ENCODE measurements around the gene SHISA9.

Gene SHISA9

DNA sequence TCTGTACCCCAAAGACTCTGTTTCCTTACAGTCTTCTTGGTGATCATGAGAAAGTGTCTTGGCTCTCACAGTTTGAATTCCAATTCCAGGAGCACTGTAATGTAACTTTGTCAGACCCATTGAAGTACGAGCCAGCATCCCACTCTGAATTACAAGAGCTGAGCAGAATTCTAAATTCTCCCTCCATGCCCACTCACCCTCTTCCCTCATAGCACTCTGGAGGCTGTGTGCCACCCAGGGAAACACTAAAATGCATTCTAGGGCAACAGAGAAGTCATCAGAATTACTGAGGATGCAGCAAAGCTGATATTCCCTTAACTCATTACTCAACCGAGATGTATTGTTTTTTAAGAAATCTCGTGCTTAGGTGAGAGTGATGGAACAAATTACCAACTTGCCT, 154.1 kb downstream of the SHISA9 start:
- Histone ChIP-seq H3K4me1 (ENCODE audit: control insufficient read depth, insufficient read depth, low read depth, low read length) (no peaks in the 10 kb centered on the region), H3K4ac (ENCODE audit: low read depth in 1 of 2, low read length in 2 of 2) (no peak overlapping the region), H3K23ac (ENCODE audit: low read length in 2 of 2) (no peak overlapping the region), H3K14ac (ENCODE audit: low read length in 2 of 2) (no peak overlapping the region), H2BK120ac (ENCODE audit: low read depth, low read length) (no peak overlapping the region), H3K79me1 (replicated peaks; ENCODE audit: low read length, poor library complexity, severe bottlenecking) (no peaks in the 10 kb centered on the region), H2BK12ac (ENCODE audit: low read length in 2 of 2) (no peak overlapping the region), H2AFZ (ENCODE audit: low read depth, low read length) (no peak overlapping the region), H2BK5ac (ENCODE audit: low read depth, low read length, poor library complexity, severe bottlenecking) (no peak overlapping the region), H4K91ac (ENCODE audit: low read length) (no peak overlapping the region), H4K8ac (ENCODE audit: low read length) (no peak overlapping the region), H3K4me2 (ENCODE audit: low read length, poor library complexity, severe bottlenecking) (no peak overlapping the region), H3K4me3 (ENCODE audit: insufficient read depth in 1 of 2, low read depth in 1 of 2, low read length in 2 of 2) (no peak overlapping the region), H3K18ac (ENCODE audit: low read depth in 1 of 2, low read length in 2 of 2) (no peak overlapping the region), H3K36me3 (ENCODE audit: control insufficient read depth in 1 of 2, insufficient read depth in 2 of 2, low read depth in 1 of 2, low read length in 2 of 2) (no peaks in the 10 kb centered on the region), H2AK5ac (ENCODE audit: low read length, severe bottlenecking) (no peak overlapping the region), H3K9ac (ENCODE audit: low read length) (no peak overlapping the region), H3K27me3 (ENCODE audit: control insufficient read depth in 1 of 2, insufficient read depth in 1 of 2, low read length in 2 of 2) (no peaks in the 10 kb centered on the region), H2BK15ac (ENCODE audit: low read depth, poor library complexity, severe bottlenecking) (no peak overlapping the region), H3K9me3 (ENCODE audit: control insufficient read depth, low read length) (peaks cover 16% of the 10 kb centered on the region), H3K27ac (ENCODE audit: low read length, poor library complexity, severe bottlenecking) (no peak overlapping the region)
- DNase-seq = no peak
- WGBS = 63% methylated on average over 2 of the region's 3 CpGs

GRCh38 chr16:13056607-13057006, 155.2 kb downstream of the SHISA9 start:
- peaks cover 12% of the 10 kb centered on the region for H3K9me3 ChIP-seq (ENCODE audit: control insufficient read depth, low read length)
- DNase-seq = no peak
- no peaks in the 10 kb centered on the region for H3K4me1 ChIP-seq (ENCODE audit: control insufficient read depth, insufficient read depth, low read depth, low read length)
- H3K23ac ChIP-seq (ENCODE audit: low read length in 2 of 2) = no peak overlapping the region
- H4K91ac ChIP-seq (ENCODE audit: low read length) = no peak overlapping the region
- WGBS = 80% methylated on average over 5 of the region's 5 CpGs
- no peaks in the 10 kb centered on the region for H3K36me3 ChIP-seq (ENCODE audit: control insufficient read depth in 1 of 2, insufficient read depth in 2 of 2, low read depth in 1 of 2, low read length in 2 of 2)
- H3K27ac ChIP-seq (ENCODE audit: low read length, poor library complexity, severe bottlenecking) = no peak overlapping the region
- no peak overlapping the region for H2BK5ac ChIP-seq (ENCODE audit: low read depth, low read length, poor library complexity, severe bottlenecking)
- H4K8ac ChIP-seq (ENCODE audit: low read length) = no peak overlapping the region
- H2BK120ac ChIP-seq (ENCODE audit: low read depth, low read length) = no peak overlapping the region
- H3K27me3 ChIP-seq (ENCODE audit: control insufficient read depth in 1 of 2, insufficient read depth in 1 of 2, low read length in 2 of 2) = no peaks in the 10 kb centered on the region
- H2AFZ ChIP-seq (ENCODE audit: low read depth, low read length) = no peak overlapping the region
- H3K9ac ChIP-seq (ENCODE audit: low read length) = no peak overlapping the region
- no peak overlapping the region for H2BK15ac ChIP-seq (ENCODE audit: low read depth, poor library complexity, severe bottlenecking)
- H2AK5ac ChIP-seq (ENCODE audit: low read length, severe bottlenecking) = no peak overlapping the region
- H3K4me3 ChIP-seq (ENCODE audit: insufficient read depth in 1 of 2, low read depth in 1 of 2, low read length in 2 of 2) = no peak overlapping the region
- no peak overlapping the region for H3K4ac ChIP-seq (ENCODE audit: low read depth in 1 of 2, low read length in 2 of 2)
- no peaks in the 10 kb centered on the region for H3K79me1 ChIP-seq (replicated peaks; ENCODE audit: low read length, poor library complexity, severe bottlenecking)
- no peak overlapping the region for H3K4me2 ChIP-seq (ENCODE audit: low read length, poor library complexity, severe bottlenecking)
- H2BK12ac ChIP-seq (ENCODE audit: low read length in 2 of 2) = no peak overlapping the region
- H3K14ac ChIP-seq (ENCODE audit: low read length in 2 of 2) = no peak overlapping the region
- H3K18ac ChIP-seq (ENCODE audit: low read depth in 1 of 2, low read length in 2 of 2) = no peak overlapping the region

DNA sequence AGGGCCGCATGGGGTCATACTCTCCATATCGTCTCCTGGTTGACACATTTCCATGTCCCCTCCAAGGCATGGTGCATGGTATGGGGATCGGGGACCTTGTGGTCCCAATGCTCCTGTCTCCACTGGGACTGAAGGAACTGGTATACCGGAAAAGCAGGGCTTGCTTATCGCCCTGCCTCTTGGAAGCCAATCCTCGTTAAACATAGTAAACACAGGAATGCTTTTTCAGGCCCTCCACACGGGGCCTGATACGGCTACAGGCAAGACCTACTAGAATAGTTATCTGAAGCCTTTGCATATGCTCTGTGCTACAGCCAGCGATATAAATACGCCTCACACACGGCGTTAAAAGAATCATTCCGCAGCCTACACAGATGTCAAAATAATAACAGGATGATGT, 159.5 kb downstream of the SHISA9 start:
- H2BK5ac ChIP-seq (ENCODE audit: low read depth, low read length, poor library complexity, severe bottlenecking) = no peak overlapping the region
- no peak overlapping the region for H4K91ac ChIP-seq (ENCODE audit: low read length)
- H2BK12ac ChIP-seq (ENCODE audit: low read length in 2 of 2) = no peak overlapping the region
- H3K23ac ChIP-seq (ENCODE audit: low read length in 2 of 2) = no peak overlapping the region
- H3K4me2 ChIP-seq (ENCODE audit: low read length, poor library complexity, severe bottlenecking) = no peak overlapping the region
- no peaks in the 10 kb centered on the region for H3K4me1 ChIP-seq (ENCODE audit: control insufficient read depth, insufficient read depth, low read depth, low read length)
- H3K79me1 ChIP-seq (replicated peaks; ENCODE audit: low read length, poor library complexity, severe bottlenecking) = no peaks in the 10 kb centered on the region
- H2BK15ac ChIP-seq (ENCODE audit: low read depth, poor library complexity, severe bottlenecking) = no peak overlapping the region
- DNase-seq = no peak
- no peak overlapping the region for H3K9ac ChIP-seq (ENCODE audit: low read length)
- WGBS = 74% methylated on average over 13 of the region's 13 CpGs
- no peaks in the 10 kb centered on the region for H3K36me3 ChIP-seq (ENCODE audit: control insufficient read depth in 1 of 2, insufficient read depth in 2 of 2, low read depth in 1 of 2, low read length in 2 of 2)
- no peak overlapping the region for H2BK120ac ChIP-seq (ENCODE audit: low read depth, low read length)
- no peak overlapping the region for H3K14ac ChIP-seq (ENCODE audit: low read length in 2 of 2)
- peaks cover 23% of the 10 kb centered on the region for H3K9me3 ChIP-seq (ENCODE audit: control insufficient read depth, low read length)
- H4K8ac ChIP-seq (ENCODE audit: low read length) = no peak overlapping the region
- H3K18ac ChIP-seq (ENCODE audit: low read depth in 1 of 2, low read length in 2 of 2) = no peak overlapping the region
- H2AK5ac ChIP-seq (ENCODE audit: low read length, severe bottlenecking) = no peak overlapping the region
- H3K27me3 ChIP-seq (ENCODE audit: control insufficient read depth in 1 of 2, insufficient read depth in 1 of 2, low read length in 2 of 2) = no peaks in the 10 kb centered on the region
- no peak overlapping the region for H3K4ac ChIP-seq (ENCODE audit: low read depth in 1 of 2, low read length in 2 of 2)
- H3K27ac ChIP-seq (ENCODE audit: low read length, poor library complexity, severe bottlenecking) = no peak overlapping the region
- no peak overlapping the region for H3K4me3 ChIP-seq (ENCODE audit: insufficient read depth in 1 of 2, low read depth in 1 of 2, low read length in 2 of 2)
- H2AFZ ChIP-seq (ENCODE audit: low read depth, low read length) = no peak overlapping the region

GRCh38 chr16:13061691-13062090, 160.3 kb downstream of the SHISA9 start:
- H2AFZ ChIP-seq (ENCODE audit: low read depth, low read length) = no peak overlapping the region
- H2AK5ac ChIP-seq (ENCODE audit: low read length, severe bottlenecking) = no peak overlapping the region
- H3K4ac ChIP-seq (ENCODE audit: low read depth in 1 of 2, low read length in 2 of 2) = no peak overlapping the region
- H3K9ac ChIP-seq (ENCODE audit: low read length) = no peak overlapping the region
- no peak overlapping the region for H3K23ac ChIP-seq (ENCODE audit: low read length in 2 of 2)
- H3K18ac ChIP-seq (ENCODE audit: low read depth in 1 of 2, low read length in 2 of 2) = no peak overlapping the region
- H3K4me2 ChIP-seq (ENCODE audit: low read length, poor library complexity, severe bottlenecking) = no peak overlapping the region
- no peak overlapping the region for H2BK15ac ChIP-seq (ENCODE audit: low read depth, poor library complexity, severe bottlenecking)
- no peak overlapping the region for H3K4me3 ChIP-seq (ENCODE audit: insufficient read depth in 1 of 2, low read depth in 1 of 2, low read length in 2 of 2)
- no peak for DNase-seq
- no peaks in the 10 kb centered on the region for H3K79me1 ChIP-seq (replicated peaks; ENCODE audit: low read length, poor library complexity, severe bottlenecking)
- no peak overlapping the region for H2BK12ac ChIP-seq (ENCODE audit: low read length in 2 of 2)
- no peak overlapping the region for H2BK120ac ChIP-seq (ENCODE audit: low read depth, low read length)
- no peak overlapping the region for H4K91ac ChIP-seq (ENCODE audit: low read length)
- H3K9me3 ChIP-seq (ENCODE audit: control insufficient read depth, low read length) = peaks cover 17% of the 10 kb centered on the region
- no peak overlapping the region for H2BK5ac ChIP-seq (ENCODE audit: low read depth, low read length, poor library complexity, severe bottlenecking)
- 77% methylated on average over 9 of the region's 9 CpGs for WGBS
- H3K36me3 ChIP-seq (ENCODE audit: control insufficient read depth in 1 of 2, insufficient read depth in 2 of 2, low read depth in 1 of 2, low read length in 2 of 2) = no peaks in the 10 kb centered on the region
- no peak overlapping the region for H3K14ac ChIP-seq (ENCODE audit: low read length in 2 of 2)
- H4K8ac ChIP-seq (ENCODE audit: low read length) = no peak overlapping the region
- no peaks in the 10 kb centered on the region for H3K4me1 ChIP-seq (ENCODE audit: control insufficient read depth, insufficient read depth, low read depth, low read length)
- H3K27ac ChIP-seq (ENCODE audit: low read length, poor library complexity, severe bottlenecking) = no peak overlapping the region
- no peaks in the 10 kb centered on the region for H3K27me3 ChIP-seq (ENCODE audit: control insufficient read depth in 1 of 2, insufficient read depth in 1 of 2, low read length in 2 of 2)

Data from mesenchymal stem cell (in vitro differentiated cells and primary cell).